Immature natural killer cell (primary cell): ENCODE results near the gene PERM1. TPM values are rescaled to one million over a fixed set of nuclear protein-coding genes. Genes with fewer than 3 reads are reported as not detected.
"Not testable (repeated sequence)": the region's sequence is repeated elsewhere in the genome, so short reads cannot be mapped to it uniquely, and the experiment has no call there.

Experiments used
- DNase-seq, 3 donors: peaks; one replicate each; pipeline ENCODE4 v3.0.0; 2022; ENCODE audit warnings: mixed read lengths in 1 of 3
- H3K27ac Mint-ChIP-seq, 6 donors: one replicate each; pipeline ENCODE4 v1.8.0; 2020; ENCODE audit warnings: mixed read lengths in 6 of 6, mild to moderate bottlenecking in 5 of 6, inconsistent platforms in 4 of 6, moderate library complexity in 3 of 6
- H3K27me3 Mint-ChIP-seq, 3 donors: one replicate each; pipeline ENCODE4 v1.8.0; 2020 to 2021; ENCODE audit warnings: low read depth in 3 of 3, mild to moderate bottlenecking in 3 of 3, mixed read lengths in 3 of 3, moderate library complexity in 3 of 3, inconsistent platforms in 1 of 3
- H3K36me3 Mint-ChIP-seq, 3 donors: one replicate each; pipeline ENCODE4 v1.8.0; 2020; ENCODE audit warnings: mixed read lengths in 3 of 3, inconsistent platforms in 2 of 3, mild to moderate bottlenecking in 2 of 3
- H3K4me1 Mint-ChIP-seq, 2 donors: one replicate each; pipeline ENCODE4 v1.8.0; 2020; ENCODE audit warnings: inconsistent platforms in 2 of 2, mild to moderate bottlenecking in 2 of 2, mixed read lengths in 2 of 2, moderate library complexity in 1 of 2
- H3K4me3 Mint-ChIP-seq, 5 donors: one replicate each; pipeline ENCODE4 v1.8.0; 2020; ENCODE audit warnings: mild to moderate bottlenecking in 5 of 5, mixed read lengths in 5 of 5, inconsistent platforms in 3 of 5, moderate library complexity in 3 of 5
- H3K9me3 Mint-ChIP-seq, 6 donors: one replicate each; pipeline ENCODE4 v1.8.0; 2020; ENCODE audit warnings: mild to moderate bottlenecking in 6 of 6, mixed read lengths in 6 of 6, inconsistent platforms in 4 of 6, moderate library complexity in 3 of 6
- polyA plus RNA-seq, 3 donors: library from polyadenylated mRNA; unstranded; fragments of 300-500 nt; fragmentation: Illumina TruSeq; gene quantifications; one replicate each; pipeline ENCODE4 v1.2.3, GENCODE V29; 2021

PERM1 gene
- polyA plus RNA-seq, 3 donors from 2014 or later: not detected

GRCh38 chr1:998995-999724, 17.3 kb upstream of the PERM1 start:
- H3K4me1 Mint-ChIP-seq: peaks cover 6 to 8% of the 10 kb centered on the region in 2 donors
- H3K27me3 Mint-ChIP-seq: peaks cover 14 to 30% (median 18%) of the 10 kb centered on the region in 3 donors
- DNase-seq: peak; percentile 37 to 54 (median 52)
- H3K36me3 Mint-ChIP-seq: no peaks in the 10 kb centered on the region
- H3K27ac Mint-ChIP-seq: peak overlapping the region in 2 of 6 donors; percentile 32 to 36
- peak overlapping the region in 4 of 5 donors; percentile 42 to 61 (median 45) for H3K4me3 Mint-ChIP-seq
- peaks cover 0 to 2% (median 0%) of the 10 kb centered on the region in 6 donors for H3K9me3 Mint-ChIP-seq

- Mint-ChIP-seq H3K27me3 (peaks cover 14 to 30% (median 18%) of the 10 kb centered on the region in 3 donors), H3K27ac (no peak overlapping the region), H3K4me1 (peaks cover 6 to 8% of the 10 kb centered on the region in 2 donors), H3K4me3 (peak overlapping the region in 2 of 5 donors; percentile 17 to 25), H3K9me3 (peaks cover 0 to 2% (median 0%) of the 10 kb centered on the region in 6 donors), H3K36me3 (no peaks in the 10 kb centered on the region)
- no peak for DNase-seq
These were observed 16.8 kb upstream of the PERM1 start for GRCh38 chr1:998745-998994.

- Mint-ChIP-seq H3K36me3 (no peaks in the 10 kb centered on the region), H3K4me3 (peak overlapping the region in 1 of 5 donors; percentile 17), H3K4me1 (peaks cover 6 to 8% of the 10 kb centered on the region in 2 donors), H3K27me3 (peaks cover 14 to 27% (median 19%) of the 10 kb centered on the region in 3 donors), H3K27ac (no peak overlapping the region), H3K9me3 (peaks cover 0 to 2% (median 0%) of the 10 kb centered on the region in 6 donors)
- DNase-seq: no peak
These were observed 16.3 kb upstream of the PERM1 start for GRCh38 chr1:997993-998744.

- H3K27me3 Mint-ChIP-seq: peaks cover 15 to 26% (median 19%) of the 10 kb centered on the region in 3 donors
- no peak for DNase-seq
- peaks cover 6 to 7% of the 10 kb centered on the region in 2 donors for H3K4me1 Mint-ChIP-seq
- peaks cover 0 to 3% (median 0%) of the 10 kb centered on the region in 6 donors for H3K9me3 Mint-ChIP-seq
- H3K4me3 Mint-ChIP-seq: peak overlapping the region in 1 of 5 donors; percentile 13
- no peaks in the 10 kb centered on the region for H3K36me3 Mint-ChIP-seq
- no peak overlapping the region for H3K27ac Mint-ChIP-seq
These were observed 15.8 kb upstream of the PERM1 start for GRCh38 chr1:997713-997992.

- Mint-ChIP-seq H3K36me3 (no peaks in the 10 kb centered on the region), H3K9me3 (peaks cover 0 to 5% (median 1%) of the 10 kb centered on the region in 6 donors), H3K4me3 (peak overlapping the region in 2 of 5 donors; percentile 40 to 44), H3K27ac (peak overlapping the region in 2 of 6 donors; percentile 46 to 71), H3K4me1 (peaks cover 6 to 7% of the 10 kb centered on the region in 2 donors), H3K27me3 (peaks cover 14 to 24% (median 19%) of the 10 kb centered on the region in 3 donors)
- no peak for DNase-seq
These were observed 15.2 kb upstream of the PERM1 start for GRCh38 chr1:996851-997712.

- H3K4me1 Mint-ChIP-seq: peaks cover 5 to 7% of the 10 kb centered on the region in 2 donors
- no peak for DNase-seq
- peak overlapping the region in 1 of 6 donors; percentile 43 for H3K27ac Mint-ChIP-seq
- peaks cover 20% of the 10 kb centered on the region in 3 donors for H3K27me3 Mint-ChIP-seq
- peak overlapping the region in 3 of 5 donors; percentile 7 to 17 (median 10) for H3K4me3 Mint-ChIP-seq
- peaks cover 0 to 8% (median 1%) of the 10 kb centered on the region in 6 donors for H3K9me3 Mint-ChIP-seq
- no peaks in the 10 kb centered on the region for H3K36me3 Mint-ChIP-seq
These were observed 14.1 kb upstream of the PERM1 start for GRCh38 chr1:995665-996633.

GRCh38 chr1:994546-994945, 12.7 kb upstream of the PERM1 start:
- not testable (repeated sequence) for H3K27ac Mint-ChIP-seq

GRCh38 chr1:993379-993995, 11.6 kb upstream of the PERM1 start:
- no peak for DNase-seq
- peaks cover 8 to 24% (median 21%) of the 10 kb centered on the region in 3 donors for H3K27me3 Mint-ChIP-seq
- H3K9me3 Mint-ChIP-seq: peaks cover 0 to 8% (median 1%) of the 10 kb centered on the region in 6 donors
- H3K36me3 Mint-ChIP-seq: no peaks in the 10 kb centered on the region
- H3K4me3 Mint-ChIP-seq: no peak overlapping the region
- H3K27ac Mint-ChIP-seq: no peak overlapping the region
- peaks cover 0 to 3% of the 10 kb centered on the region in 2 donors for H3K4me1 Mint-ChIP-seq

More at GRCh38 chr1:994546-994945, 12.7 kb upstream of the PERM1 start:
- H3K36me3 Mint-ChIP-seq, H3K9me3 Mint-ChIP-seq, H3K4me3 Mint-ChIP-seq, DNase-seq, H3K4me1 Mint-ChIP-seq: not testable (repeated sequence)
- H3K27me3 Mint-ChIP-seq: peaks cover 13 to 19% (median 16%) of the 10 kb centered on the region in 3 donors

GRCh38 chr1:992362-992761, 10.5 kb upstream of the PERM1 start:
- no peaks in the 10 kb centered on the region for H3K36me3 Mint-ChIP-seq
- no peak for DNase-seq
- H3K4me3 Mint-ChIP-seq: no peak overlapping the region
- peaks cover 0 to 10% (median 1%) of the 10 kb centered on the region in 6 donors for H3K9me3 Mint-ChIP-seq
- peaks cover 0 to 3% of the 10 kb centered on the region in 2 donors for H3K4me1 Mint-ChIP-seq
- H3K27me3 Mint-ChIP-seq: peaks cover 9 to 24% (median 22%) of the 10 kb centered on the region in 3 donors
- H3K27ac Mint-ChIP-seq: no peak overlapping the region

GRCh38 chr1:991895-992294, 10.0 kb upstream of the PERM1 start:
- H3K27me3 Mint-ChIP-seq: peaks cover 7 to 22% (median 20%) of the 10 kb centered on the region in 3 donors
- no peak for DNase-seq
- peaks cover 0 to 10% (median 1%) of the 10 kb centered on the region in 6 donors for H3K9me3 Mint-ChIP-seq
- H3K4me1 Mint-ChIP-seq: peaks cover 0 to 3% of the 10 kb centered on the region in 2 donors
- no peaks in the 10 kb centered on the region for H3K36me3 Mint-ChIP-seq
- no peak overlapping the region for H3K27ac Mint-ChIP-seq
- no peak overlapping the region for H3K4me3 Mint-ChIP-seq

- not testable (repeated sequence) for H3K4me3 Mint-ChIP-seq, H3K27ac Mint-ChIP-seq, DNase-seq, H3K4me1 Mint-ChIP-seq, H3K9me3 Mint-ChIP-seq, H3K36me3 Mint-ChIP-seq
- H3K27me3 Mint-ChIP-seq: peaks cover 7 to 21% (median 20%) of the 10 kb centered on the region in 3 donors
These were observed 9.4 kb upstream of the PERM1 start for GRCh38 chr1:991275-991674.

GRCh38 chr1:988061-988460, 6.2 kb upstream of the PERM1 start:
- DNase-seq, H3K36me3 Mint-ChIP-seq, H3K4me3 Mint-ChIP-seq, H3K27ac Mint-ChIP-seq, H3K9me3 Mint-ChIP-seq, H3K4me1 Mint-ChIP-seq: not testable (repeated sequence)
- H3K27me3 Mint-ChIP-seq: peaks cover 2 to 23% (median 8%) of the 10 kb centered on the region in 3 donors
